ENCODE data around the gene NFIX. TPM values are rescaled to one million over a fixed set of nuclear protein-coding genes. Genes with fewer than 3 reads are reported as not detected.

NFIX gene
- total RNA-seq, 2 experiments from 2014 or later: 6.3 to 8.7 TPM

DNA sequence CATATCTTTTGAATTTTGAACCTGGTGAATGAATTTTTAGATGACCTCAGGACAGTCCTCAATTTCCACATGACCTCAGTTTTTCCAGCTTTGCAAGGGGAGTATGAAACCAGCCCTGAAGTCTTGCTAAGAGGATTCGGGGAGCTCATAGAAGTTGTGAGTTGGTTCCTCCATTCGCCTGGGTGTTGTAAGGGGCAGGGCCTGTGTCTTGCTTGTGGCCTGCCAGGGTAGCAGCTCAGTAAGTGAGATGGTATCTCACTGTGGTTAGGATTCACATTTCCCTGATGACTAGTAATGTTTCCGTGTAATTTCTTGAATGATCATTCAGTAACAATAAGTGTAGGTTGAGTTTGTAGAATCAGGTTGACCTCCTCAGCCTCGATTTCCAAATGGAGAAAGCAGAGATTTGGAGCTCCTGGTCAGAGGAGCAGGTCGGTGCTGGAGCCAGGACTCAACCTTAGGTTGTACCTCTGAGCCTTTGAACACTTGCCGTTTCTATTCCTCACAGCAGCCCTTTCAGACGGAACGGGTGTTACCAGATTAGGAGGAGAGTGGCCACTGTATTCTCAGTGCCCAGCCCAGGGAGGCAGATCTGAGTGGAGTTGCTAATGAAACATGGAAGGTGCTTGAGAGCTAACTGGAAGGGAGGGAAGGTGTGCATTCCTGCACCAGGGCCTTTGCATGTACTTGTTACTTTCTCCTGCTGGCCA is 137.4 kb downstream of the NFIX start:
- Mint-ChIP-seq H3K9me3 (no peaks in the 10 kb centered on the region), H3K4me1 (peaks cover 28% of the 10 kb centered on the region), H3K27me3 (no peaks in the 10 kb centered on the region), H3K36me3 (peaks cover 13% of the 10 kb centered on the region), H3K27ac (peak overlapping the region; percentile 90), H3K4me3 (peak overlapping the region; percentile 15)
- peak; percentile 68 for DNase-seq

DNA sequence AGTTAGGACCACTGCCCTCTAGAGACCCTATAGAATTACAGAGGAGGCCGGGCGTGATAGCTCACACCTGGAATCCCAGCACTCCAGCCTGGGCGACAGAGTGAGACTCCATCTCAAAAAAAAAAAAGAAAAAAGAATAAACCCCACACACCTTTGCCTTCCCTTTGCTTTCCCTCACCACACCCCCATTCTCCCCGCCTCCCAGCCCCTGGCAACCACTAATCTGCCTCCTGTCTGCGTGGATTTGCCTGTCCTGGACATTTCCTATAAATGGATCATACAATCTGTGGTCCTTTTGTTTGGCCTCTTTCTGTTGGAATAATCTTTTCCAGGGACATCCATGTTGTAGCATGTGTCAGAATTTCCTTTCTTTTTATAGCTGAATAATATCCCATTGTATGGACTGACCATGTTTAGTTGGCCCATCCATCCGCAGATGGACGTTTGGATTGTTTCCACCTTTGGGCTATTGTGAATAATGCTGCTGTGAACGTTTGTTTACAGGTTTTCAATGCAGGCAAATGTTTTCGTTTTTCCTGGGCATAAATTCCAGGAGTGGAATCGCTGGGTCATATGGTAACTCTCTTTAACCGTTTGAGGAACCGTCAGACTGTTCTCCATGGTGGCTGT is 138.1 kb downstream of the NFIX start:
- Mint-ChIP-seq H3K4me1 (peaks cover 24% of the 10 kb centered on the region), H3K27me3 (no peaks in the 10 kb centered on the region), H3K36me3 (peaks cover 13% of the 10 kb centered on the region), H3K4me3 (no peak overlapping the region), H3K27ac (peak overlapping the region; percentile 90), H3K9me3 (no peaks in the 10 kb centered on the region)
- DNase-seq: no peak

DNA sequence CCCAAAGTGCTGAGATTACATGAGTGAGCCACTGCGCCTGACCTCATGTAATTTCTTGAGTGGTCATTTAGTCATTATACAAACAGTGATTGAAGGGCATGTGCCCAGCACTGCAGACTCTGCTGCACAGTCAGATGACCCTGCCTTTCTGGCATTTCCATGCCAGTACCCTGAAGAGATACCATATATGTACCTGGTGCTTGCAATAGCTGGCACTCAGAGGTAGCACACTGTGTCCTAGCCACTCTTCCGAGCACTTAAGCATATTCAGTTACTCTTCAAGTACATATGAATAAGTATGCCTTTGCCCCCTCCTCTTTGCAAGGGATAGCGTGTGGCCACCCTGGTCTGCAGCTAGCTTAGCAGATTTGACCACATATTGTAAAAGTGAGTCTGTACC is 139.4 kb downstream of the NFIX start:
- H3K4me3 Mint-ChIP-seq: no peak overlapping the region
- peaks cover 13% of the 10 kb centered on the region for H3K36me3 Mint-ChIP-seq
- H3K9me3 Mint-ChIP-seq: no peaks in the 10 kb centered on the region
- H3K4me1 Mint-ChIP-seq: peaks cover 24% of the 10 kb centered on the region
- H3K27me3 Mint-ChIP-seq: no peaks in the 10 kb centered on the region
- H3K27ac Mint-ChIP-seq: no peak overlapping the region
- no peak for DNase-seq

DNA sequence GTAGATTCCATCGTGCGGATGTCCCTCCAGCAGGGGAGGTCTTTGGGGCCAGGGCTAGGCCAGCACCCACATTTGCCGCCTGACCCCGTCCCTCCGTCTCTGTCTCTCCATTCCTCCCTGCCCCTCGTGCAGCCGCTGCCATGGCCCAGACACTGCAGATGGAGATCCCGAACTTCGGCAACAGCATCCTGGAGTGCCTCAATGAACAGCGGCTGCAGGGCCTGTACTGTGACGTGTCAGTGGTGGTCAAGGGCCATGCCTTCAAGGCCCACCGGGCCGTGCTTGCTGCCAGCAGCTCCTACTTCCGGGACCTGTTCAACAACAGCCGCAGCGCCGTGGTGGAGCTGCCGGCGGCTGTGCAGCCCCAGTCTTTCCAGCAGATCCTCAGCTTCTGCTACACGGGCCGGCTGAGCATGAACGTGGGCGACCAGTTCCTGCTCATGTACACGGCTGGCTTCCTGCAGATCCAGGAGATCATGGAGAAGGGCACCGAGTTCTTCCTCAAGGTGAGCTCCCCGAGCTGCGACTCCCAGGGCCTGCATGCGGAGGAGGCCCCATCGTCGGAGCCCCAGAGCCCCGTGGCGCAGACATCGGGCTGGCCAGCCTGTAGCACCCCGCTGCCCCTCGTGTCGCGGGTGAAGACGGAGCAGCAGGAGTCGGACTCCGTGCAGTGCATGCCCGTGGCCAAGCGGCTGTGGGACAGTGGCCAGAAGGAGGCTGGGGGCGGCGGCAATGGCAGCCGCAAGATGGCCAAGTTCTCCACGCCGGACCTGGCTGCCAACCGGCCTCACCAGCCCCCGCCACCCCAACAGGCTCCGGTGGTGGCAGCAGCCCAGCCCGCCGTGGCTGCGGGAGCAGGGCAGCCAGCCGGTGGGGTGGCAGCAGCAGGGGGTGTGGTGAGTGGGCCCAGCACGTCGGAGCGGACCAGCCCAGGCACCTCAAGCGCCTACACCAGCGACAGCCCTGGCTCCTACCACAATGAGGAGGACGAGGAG is 140.1 kb downstream of the NFIX start:
- Mint-ChIP-seq H3K9me3 (no peaks in the 10 kb centered on the region), H3K36me3 (peaks cover 13% of the 10 kb centered on the region), H3K4me1 (peaks cover 24% of the 10 kb centered on the region), H3K4me3 (no peak overlapping the region), H3K27ac (no peak overlapping the region), H3K27me3 (no peaks in the 10 kb centered on the region)
- no peak for DNase-seq

DNA sequence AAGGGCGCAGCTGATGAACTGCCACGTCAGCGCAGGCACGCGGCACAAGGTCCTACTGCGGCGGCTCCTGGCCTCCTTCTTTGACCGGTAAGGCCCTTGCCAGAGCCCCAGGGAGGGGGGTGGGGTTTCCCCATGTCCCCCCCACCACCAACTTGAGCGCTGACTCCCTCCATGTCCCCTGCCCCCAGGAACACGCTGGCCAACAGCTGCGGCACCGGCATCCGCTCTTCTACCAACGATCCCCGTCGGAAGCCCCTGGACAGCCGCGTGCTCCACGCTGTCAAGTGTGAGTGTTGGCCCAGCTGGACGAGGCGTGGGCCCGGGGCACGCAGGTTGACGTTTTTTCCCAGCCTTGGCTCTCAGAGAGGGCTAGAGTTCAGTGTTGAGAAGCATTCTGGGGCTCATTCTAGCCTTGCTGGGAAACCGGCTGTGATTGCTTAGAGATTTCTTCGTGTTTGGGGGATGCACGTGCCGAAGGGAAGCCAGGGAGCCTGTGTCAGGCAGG is 142.1 kb downstream of the NFIX start:
- no peak for DNase-seq
- H3K4me3 Mint-ChIP-seq: no peak overlapping the region
- H3K27me3 Mint-ChIP-seq: no peaks in the 10 kb centered on the region

DNA sequence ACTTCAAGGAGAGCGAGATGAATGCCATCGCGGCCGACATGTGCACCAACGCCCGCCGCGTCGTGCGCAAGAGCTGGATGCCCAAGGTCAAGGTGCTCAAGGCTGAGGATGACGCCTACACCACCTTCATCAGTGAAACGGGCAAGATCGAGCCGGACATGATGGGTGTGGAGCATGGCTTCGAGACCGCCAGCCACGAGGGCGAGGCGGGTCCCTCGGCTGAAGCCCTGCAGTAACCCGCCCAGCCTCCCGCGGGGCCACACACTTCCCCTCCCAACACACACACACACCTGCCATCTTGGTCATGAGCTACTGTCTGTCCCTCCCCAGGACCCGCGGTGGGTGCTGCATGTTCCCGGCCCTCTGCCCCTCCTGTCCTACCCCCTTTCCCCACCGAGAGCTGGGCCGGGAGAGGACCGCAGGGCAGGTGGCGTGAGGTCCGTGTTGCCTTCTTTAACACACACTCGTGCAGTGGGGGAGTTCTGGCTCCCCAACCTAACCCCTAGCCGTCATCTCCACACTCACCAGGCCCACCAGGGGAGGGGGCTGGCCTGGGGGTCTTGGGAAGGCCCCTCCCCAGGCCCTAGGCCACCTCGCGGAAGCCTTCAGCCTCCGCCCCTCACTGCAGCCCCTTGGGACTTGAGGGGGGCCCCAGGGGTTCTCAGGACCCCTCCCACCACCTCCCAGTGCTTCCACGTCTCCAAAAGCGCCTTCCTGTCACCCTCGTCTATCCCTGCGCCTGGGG is 143.1 kb downstream of the NFIX start:
- H3K27ac Mint-ChIP-seq: no peak overlapping the region
- no peaks in the 10 kb centered on the region for H3K27me3 Mint-ChIP-seq
- peaks cover 5% of the 10 kb centered on the region for H3K4me1 Mint-ChIP-seq
- peaks cover 2% of the 10 kb centered on the region for H3K36me3 Mint-ChIP-seq
- H3K4me3 Mint-ChIP-seq: no peak overlapping the region
- no peak for DNase-seq
- no peaks in the 10 kb centered on the region for H3K9me3 Mint-ChIP-seq

More for the DNA sequence above, 142.1 kb downstream of the NFIX start:
- H3K27ac Mint-ChIP-seq: no peak overlapping the region
- H3K36me3 Mint-ChIP-seq: peaks cover 9% of the 10 kb centered on the region
- peaks cover 15% of the 10 kb centered on the region for H3K4me1 Mint-ChIP-seq
- H3K9me3 Mint-ChIP-seq: no peaks in the 10 kb centered on the region

DNA sequence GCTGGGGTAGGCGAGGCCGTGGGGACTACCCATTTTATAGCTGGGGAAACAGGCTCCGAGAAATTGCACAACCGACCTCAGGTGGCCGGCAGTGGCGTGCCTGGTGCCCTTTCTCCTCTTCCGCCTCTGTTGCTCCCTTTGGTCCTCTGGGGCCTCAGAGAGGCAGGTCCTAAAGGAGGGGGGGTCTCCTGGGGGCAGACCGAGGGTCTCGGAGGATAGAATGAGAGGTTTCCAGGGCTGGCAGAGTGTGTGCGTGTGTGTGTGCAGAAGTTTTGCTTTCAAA is 143.6 kb downstream of the NFIX start:
- Mint-ChIP-seq H3K27ac (no peak overlapping the region), H3K4me1 (no peaks in the 10 kb centered on the region), H3K27me3 (no peaks in the 10 kb centered on the region), H3K9me3 (no peaks in the 10 kb centered on the region), H3K4me3 (no peak overlapping the region), H3K36me3 (peaks cover 2% of the 10 kb centered on the region)
- DNase-seq: no peak

DNA sequence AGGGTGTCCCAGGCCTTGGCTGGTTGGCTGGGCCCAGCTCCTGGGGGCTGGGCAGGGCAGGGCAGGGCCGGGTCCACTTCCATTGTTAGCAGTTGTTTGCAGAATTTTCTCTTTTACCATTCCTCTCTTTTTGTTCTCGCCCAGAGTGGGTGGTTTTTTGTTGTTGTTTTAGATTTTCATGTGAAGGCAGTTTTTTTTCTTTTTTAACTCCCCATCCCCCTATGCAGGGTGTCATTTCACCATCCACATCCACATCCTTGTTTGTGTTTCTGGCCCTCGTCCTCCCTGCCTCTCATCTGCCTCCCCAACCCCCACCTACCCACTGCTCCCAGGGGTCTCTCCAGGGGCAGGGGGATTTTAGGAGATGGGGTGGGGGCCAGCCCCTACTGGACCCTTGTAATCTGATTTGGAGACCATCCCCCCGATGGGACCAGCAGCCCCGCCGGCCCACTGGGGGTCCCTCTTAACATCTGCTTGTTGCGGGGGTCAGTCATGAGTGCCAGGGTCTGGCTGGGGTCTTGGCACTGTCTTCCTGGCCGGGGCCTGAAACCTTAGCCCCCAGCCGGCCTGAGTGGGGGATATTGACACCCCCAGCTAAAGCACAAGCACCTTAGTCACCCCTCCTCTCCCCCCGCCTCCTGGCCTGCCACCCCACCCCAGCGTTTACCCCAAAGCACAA is 144.5 kb downstream of the NFIX start:
- DNase-seq: no peak
- H3K4me3 Mint-ChIP-seq: no peak overlapping the region
- no peaks in the 10 kb centered on the region for H3K27me3 Mint-ChIP-seq
- H3K4me1 Mint-ChIP-seq: no peaks in the 10 kb centered on the region
- no peaks in the 10 kb centered on the region for H3K9me3 Mint-ChIP-seq
- H3K27ac Mint-ChIP-seq: no peak overlapping the region
- peaks cover 2% of the 10 kb centered on the region for H3K36me3 Mint-ChIP-seq

DNA sequence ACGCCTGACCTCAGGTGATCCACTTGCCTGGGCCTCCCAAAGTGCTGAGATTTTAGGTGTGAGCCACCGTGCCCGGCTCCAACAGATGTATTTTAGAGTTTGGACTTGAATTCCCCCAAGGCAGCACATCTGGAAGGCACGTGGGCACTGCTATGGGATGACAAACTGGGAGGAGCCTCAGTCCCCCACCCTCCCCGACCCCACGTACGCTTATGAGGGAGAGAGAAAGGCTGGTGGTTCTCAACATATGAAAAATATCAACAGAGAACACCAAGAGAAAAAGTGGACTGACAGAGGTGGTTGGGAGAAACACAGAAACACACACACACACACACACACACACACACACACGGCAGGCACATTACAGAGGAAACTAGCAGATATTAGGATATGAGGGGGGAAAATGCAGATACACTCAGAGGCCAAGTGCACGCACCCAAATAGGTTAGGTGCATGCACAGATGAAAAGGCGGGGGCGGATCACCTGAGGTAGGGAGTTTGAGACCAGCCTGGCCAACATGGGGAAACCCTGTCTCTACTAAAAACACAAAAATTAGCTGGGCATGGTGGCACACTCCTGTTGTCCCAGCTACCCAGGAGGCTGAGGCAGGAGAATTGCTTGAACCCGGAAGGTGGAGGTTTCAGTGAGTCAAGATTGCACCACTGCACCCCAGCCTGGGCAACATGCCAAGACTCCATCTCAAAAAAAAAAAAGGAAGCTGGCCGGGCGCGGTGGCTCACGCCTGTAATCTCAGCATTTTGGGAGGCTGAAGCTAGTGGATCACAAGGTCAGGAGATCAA is 151.7 kb downstream of the NFIX start:
- no peak for DNase-seq
- H3K27ac Mint-ChIP-seq: no peak overlapping the region
- peaks cover 2% of the 10 kb centered on the region for H3K36me3 Mint-ChIP-seq
- H3K4me1 Mint-ChIP-seq: peaks cover 15% of the 10 kb centered on the region
- no peaks in the 10 kb centered on the region for H3K27me3 Mint-ChIP-seq
- H3K4me3 Mint-ChIP-seq: no peak overlapping the region
- no peaks in the 10 kb centered on the region for H3K9me3 Mint-ChIP-seq

Other genes with a start within 250 kb of the NFIX start
- gene BEST2, start 243.7 kb upstream of the NFIX start, total RNA-seq: not detected
- gene HOOK2, start 219.9 kb upstream of the NFIX start, total RNA-seq: 10 to 100 TPM; 13.0 to 13.8 TPM
- 100 to 1,000 TPM; 171 to 175 TPM for gene JUNB, start 204.0 kb upstream of the NFIX start, total RNA-seq
- gene PRDX2, start 193.7 kb upstream of the NFIX start, total RNA-seq: 100 to 1,000 TPM; 238 to 241 TPM
- gene THSD8, start 193.4 kb upstream of the NFIX start, total RNA-seq: 10 to 100 TPM; 25.3 to 30.5 TPM
- gene RNASEH2A, start 188.9 kb upstream of the NFIX start, total RNA-seq: 10 to 100 TPM; 46.1 to 55.5 TPM
- gene RTBDN, start 160.9 kb upstream of the NFIX start, total RNA-seq: not detected
- gene MAST1, start 157.0 kb upstream of the NFIX start, total RNA-seq: 1 to 10 TPM; 1.2 to 2.0 TPM
- gene DNASE2, start 114.0 kb upstream of the NFIX start, total RNA-seq: 10 to 100 TPM; 21.5 to 22.2 TPM
- gene KLF1, start 108.3 kb upstream of the NFIX start, total RNA-seq: under 1 TPM; 0.34 to 0.39 TPM
- 10 to 100 TPM; 41.2 to 42.5 TPM for gene GCDH, start 104.3 kb upstream of the NFIX start, total RNA-seq
- 1 to 10 TPM; 1.8 to 2.7 TPM for gene SYCE2, start 76.2 kb upstream of the NFIX start, total RNA-seq
- gene FARSA, start 61.8 kb upstream of the NFIX start, total RNA-seq: 100 to 1,000 TPM; 166 to 167 TPM
- 100 to 1,000 TPM; 673 to 688 TPM for gene CALR, start 56.9 kb upstream of the NFIX start, total RNA-seq
- 100 to 1,000 TPM; 176 to 181 TPM for gene RAD23A, start 49.6 kb upstream of the NFIX start, total RNA-seq
- 10 to 100 TPM; 37.1 to 37.8 TPM for gene GADD45GIP1, start 38.3 kb upstream of the NFIX start, total RNA-seq
- gene DAND5, start 25.9 kb upstream of the NFIX start, total RNA-seq: not detected
- gene LYL1, start 107.4 kb downstream of the NFIX start, total RNA-seq: 1 to 10 TPM; 2.6 to 2.9 TPM
- gene TRMT1, start 121.3 kb downstream of the NFIX start, total RNA-seq: 100 to 1,000 TPM; 114 TPM
- 10 to 100 TPM; 81.2 to 83.8 TPM for gene NACC1, start 122.8 kb downstream of the NFIX start, total RNA-seq
- 10 to 100 TPM; 53.3 to 55.0 TPM for gene STX10, start 154.9 kb downstream of the NFIX start, total RNA-seq
- gene IER2, start 154.9 kb downstream of the NFIX start, total RNA-seq: 100 to 1,000 TPM; 128 to 132 TPM

Data from activated naive CD8-positive, alpha-beta T cell treated with anti-CD3 and anti-CD28 coated beads for 36 hours (primary cell).